Activated CD8-positive, alpha-beta memory T cell treated with anti-CD3 and anti-CD28 coated beads for 1 hour (primary cell): ENCODE measurements around the gene ZFP42.
"Not testable (repeated sequence)": the region's sequence is repeated elsewhere in the genome, so short reads cannot be mapped to it uniquely, and the experiment has no call there.

Experiments
- DNase-seq, 2 donors: peaks; one replicate each; pipeline ENCODE4 v3.0.0-alpha.2; 2020; ENCODE audit warnings: low read depth in 1 of 2; ENCODE audit errors: extremely low read depth in 1 of 2

The ZFP42 gene

DNA sequence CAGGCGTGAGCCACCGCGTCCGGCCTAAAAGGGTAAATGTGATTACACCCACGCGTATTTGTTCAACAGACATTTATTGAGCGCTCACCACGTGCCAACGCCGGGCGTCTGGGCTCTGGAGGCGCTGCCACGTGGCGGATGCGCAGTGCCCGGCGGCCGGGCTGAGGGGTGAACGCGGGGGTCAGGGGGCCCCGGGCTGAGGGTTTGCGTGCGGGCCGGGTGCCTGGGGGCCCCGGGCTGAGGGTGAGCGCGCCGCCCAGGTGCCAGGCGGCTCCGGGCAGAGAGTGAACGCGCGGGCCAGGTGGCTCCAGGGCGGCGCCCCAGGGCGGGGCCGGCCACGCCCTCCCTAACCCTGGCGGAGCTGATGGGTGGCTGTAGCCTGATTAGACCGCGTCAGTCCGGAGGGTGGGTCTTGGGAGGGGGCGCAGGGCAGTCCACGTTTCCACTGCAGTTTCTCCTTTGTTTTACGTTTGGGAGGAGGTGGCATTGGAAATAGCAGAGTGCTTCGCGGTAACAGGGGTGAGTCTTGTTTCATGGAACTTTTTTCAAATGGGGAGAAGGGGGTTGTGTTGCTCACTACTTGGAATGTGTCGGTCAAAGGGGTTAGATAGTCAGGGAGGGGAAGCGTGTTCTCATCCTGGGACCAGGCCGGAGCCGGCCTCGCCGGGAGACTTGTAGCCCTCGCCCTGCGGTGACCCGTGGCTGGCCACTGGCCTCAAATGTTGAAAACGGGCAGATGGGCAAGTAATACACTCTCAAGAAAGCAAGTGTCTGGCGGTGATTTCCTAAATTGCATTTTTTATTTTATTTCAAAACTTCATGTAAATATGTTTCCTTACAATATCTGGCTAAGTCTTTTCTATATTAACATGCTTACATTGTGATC is at the start of gene ZFP42:
Gene ZFP42 (plus strand): TSS at position 450 of the 886 bp plus-strand sequence. CDS start 7,037 bp downstream, outside the sequence.
- DNase-seq = no peak

GRCh38 chr4:187961171-187961570 is 34.4 kb upstream of the ZFP42 start:
- no peak for DNase-seq

GRCh38 chr4:187961961-187962360 is 33.6 kb upstream of the ZFP42 start:
- DNase-seq = no peak

DNA sequence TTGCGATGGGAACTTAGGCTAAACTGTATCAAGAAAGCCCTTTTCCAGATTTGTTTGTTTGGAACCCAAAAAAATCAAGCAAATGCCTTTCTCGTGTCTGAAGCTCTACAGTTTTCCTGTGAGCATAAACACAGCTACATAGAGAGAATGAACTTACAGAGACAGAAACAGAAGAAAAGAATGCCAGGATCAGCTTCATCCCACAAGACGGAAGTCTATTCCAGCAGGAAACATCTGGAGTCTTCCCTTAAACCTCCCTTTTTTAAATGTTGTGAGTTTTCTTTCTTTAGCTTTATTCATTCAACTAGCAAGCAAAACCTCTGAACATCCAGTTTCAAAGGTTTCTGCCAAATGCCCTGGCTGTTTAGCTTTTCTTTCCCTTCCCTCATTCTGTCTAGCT is 32.6 kb upstream of the ZFP42 start:
- DNase-seq = no peak

DNA sequence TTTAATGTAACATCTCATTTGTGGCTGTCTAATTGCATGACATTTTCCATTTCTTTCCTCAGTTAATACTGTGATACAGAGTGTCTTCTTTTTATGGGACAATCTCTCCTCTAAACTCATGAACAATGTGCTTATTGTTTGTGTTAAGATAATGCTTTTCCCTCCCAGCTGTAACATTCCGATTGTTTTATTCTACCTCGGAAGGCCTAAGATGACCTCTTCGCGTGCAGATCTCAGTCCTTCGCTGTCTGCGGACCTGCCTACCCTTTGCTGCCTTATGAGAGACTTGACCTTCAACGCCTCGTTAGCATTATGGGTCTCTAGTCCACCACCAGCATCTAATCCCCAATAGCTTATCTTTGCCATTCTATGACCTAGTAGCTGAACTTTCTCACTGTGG is 29.8 kb upstream of the ZFP42 start:
- DNase-seq = no peak

DNA sequence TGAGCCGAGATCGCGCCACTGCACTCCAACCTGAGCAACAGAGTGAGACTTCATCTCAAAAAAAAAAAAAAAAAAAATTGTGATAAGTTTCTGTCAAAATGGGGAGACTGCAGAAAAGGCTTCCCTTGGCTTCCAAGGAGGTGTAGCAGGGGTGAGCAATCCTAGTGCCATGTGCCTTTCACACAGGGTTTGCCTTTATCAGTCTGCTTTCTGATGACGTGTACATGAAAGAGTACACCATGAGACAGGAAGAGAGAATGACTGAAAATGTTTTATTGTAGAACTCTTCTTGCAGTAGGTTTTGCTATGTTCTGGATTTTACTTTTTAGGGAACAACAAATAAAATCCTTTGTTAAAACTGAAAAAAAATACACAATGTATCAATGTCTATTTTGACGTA is 23.4 kb upstream of the ZFP42 start:
- DNase-seq = no peak

DNA sequence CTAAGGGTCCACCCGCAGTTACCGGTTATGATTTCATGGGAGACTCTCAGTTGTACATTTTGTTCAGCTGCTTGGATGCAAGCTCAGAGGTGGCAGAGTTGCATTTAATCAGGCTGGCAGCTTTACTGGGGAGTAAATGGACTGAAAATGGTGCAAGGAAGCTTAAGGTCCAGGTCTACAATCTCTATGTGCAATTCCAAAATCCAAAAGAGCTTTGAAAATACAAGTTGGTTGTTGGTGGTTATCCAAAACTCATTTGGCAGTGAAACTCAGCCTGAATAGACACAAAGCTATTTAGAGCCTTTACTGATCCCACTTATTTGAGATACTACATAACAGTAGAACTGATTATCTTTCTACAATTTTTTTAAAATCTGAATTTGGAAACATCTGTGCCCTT is 11.8 kb upstream of the ZFP42 start:
- DNase-seq = no peak

DNA sequence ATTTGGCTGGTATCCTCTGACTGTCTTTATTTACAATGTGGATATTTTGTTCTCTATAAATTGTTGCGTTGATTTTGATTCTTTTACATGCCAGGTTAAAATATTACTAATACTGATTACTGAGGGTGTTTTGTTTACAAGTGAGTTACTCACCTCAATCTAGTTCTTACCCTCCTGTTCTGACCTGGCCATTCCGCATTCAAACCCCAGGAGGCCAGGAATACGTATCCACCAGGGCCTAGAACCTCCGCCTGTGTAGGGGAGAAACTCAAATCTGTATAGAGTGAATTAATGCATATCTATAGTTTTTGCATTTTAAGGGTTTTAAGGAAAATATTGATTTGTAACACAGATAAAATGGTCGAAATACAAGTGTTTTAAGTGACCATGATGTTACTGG is 2.6 kb upstream of the ZFP42 start:
- DNase-seq = no peak

DNA sequence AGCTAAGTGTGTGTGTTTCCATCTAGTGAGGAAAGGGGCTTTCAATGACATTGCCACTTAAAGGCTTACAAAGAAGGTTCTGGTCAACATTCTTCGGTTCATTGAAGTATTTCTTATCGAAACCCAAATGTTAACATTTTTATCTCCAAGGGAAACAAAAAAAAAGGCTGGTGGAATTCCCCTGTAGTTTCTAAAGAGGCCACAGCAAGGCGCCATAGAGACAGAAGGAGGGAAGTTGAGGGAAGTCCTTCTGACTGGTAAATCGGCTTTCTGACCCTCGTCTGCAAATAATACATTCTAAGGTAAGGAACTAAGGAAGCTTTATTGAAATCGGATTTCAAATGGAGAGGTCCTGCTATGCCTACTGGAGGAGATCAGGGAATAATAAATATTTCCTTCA is 1.7 kb upstream of the ZFP42 start:
- DNase-seq = no peak

- DNase-seq = no peak
Observed at GRCh38 chr4:187996502-187997177, 1.1 kb downstream of the ZFP42 start.

DNA sequence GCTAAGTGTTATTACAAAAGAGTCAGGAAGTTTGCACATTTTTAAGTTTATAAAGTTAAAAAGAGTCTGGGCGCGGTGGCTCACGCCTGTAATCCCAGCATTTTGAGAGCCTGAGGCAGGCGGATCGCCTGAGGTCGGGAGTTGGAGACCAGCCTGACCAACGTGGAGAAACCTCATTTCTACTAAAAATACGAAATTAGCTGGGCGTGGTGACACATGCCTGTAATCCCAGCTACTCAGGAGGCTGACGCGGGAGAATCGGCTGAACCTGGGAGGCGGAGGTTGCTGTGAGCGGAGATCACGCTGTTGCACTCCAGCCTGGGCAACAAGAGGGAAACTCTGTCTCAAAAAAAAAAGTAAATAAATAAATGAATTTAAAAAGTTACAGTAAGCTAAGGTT is 2.4 kb downstream of the ZFP42 start:
- not testable (repeated sequence) for DNase-seq

- DNase-seq = no peak
Observed at GRCh38 chr4:187999406-187999932, 3.9 kb downstream of the ZFP42 start.

DNA sequence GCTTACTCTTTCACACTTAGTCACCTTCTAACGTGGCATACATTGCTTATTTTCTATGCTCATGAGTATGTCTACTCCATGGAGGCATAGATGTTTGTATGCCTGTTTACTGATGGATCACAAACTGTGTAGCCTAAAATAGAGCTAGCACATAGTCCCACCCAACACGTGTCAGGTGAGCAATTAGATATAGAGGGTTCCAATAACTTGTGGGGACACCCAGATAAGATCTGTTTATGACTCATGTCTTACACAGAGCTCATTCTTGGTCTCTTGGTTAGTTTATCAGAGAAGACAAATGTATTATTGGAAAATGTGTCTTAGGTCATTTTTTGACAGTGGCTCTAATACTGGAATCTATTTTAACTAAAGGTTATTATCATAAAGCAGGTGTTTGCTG is 6.8 kb downstream of the ZFP42 start:
- no peak for DNase-seq

DNA sequence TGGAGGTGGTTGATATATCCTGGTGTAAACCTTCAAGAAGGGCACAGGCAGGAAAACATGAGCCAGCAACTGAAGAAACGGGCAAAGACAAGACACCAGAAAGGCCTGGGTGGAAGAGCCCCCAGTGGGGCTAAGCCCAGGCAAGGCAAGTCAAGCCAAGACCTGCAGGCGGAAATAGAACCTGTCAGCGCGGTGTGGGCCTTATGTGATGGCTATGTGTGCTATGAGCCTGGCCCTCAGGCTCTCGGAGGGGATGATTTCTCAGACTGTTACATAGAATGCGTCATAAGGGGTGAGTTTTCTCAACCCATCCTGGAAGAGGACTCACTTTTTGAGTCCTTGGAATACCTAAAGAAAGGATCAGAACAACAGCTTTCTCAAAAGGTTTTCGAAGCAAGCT is 7.2 kb downstream of the ZFP42 start:
- DNase-seq = no peak

DNA sequence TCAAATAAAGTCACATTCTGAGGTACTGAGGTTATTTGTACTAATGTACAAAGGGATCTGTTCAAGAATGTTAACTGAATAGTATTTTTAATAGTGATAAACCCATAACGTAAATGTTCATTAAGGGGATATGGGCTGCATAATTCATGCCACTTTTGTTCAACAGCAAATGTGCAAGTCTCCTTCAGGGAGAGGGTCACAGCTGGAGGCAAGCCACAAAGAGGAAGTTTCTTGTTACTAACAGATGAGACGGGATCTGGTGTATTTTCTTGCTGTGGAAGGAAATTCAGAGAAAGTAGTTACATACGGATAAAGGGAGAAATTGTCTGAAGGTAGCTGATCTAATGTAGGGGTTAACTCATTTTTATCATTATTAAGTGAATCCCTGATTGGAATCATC is 10.0 kb downstream of the ZFP42 start:
- DNase-seq = no peak

GRCh38 chr4:188006285-188006848 is 10.8 kb downstream of the ZFP42 start:
- no peak for DNase-seq

- DNase-seq = no peak
Observed at GRCh38 chr4:188008377-188008776, 12.8 kb downstream of the ZFP42 start.

GRCh38 chr4:188012426-188012945 is 16.9 kb downstream of the ZFP42 start:
- no peak for DNase-seq

- DNase-seq = no peak
Observed at GRCh38 chr4:188015025-188015940, 19.7 kb downstream of the ZFP42 start.

DNA sequence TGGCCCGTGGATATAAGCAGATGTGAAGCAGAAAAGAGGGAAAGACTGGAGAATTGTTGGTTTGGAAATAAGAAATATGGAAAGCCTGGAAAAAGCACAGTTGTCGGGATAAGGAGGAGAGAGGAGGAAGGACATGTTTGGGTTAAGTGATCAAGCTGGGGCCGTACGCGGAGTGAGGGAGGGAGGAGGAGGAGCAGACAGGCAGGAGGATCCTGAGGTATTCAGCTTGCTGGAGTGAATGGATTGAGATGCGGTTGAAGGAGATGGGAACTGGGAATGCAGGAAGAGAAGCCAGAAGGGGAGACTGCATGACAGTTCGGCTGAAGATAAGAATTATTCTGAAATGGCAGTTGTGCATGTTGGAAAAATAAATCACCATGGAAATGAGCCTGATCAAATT is 21.2 kb downstream of the ZFP42 start:
- no peak for DNase-seq
